GM12878 (cell line): ENCODE data around the gene UPK3BL2.
"Not testable (repeated sequence)": the region's sequence is repeated elsewhere in the genome, so short reads cannot be mapped to it uniquely, and the experiment has no call there.

Experiments used
- FOXK2 ChIP-seq: fragments of 450-650 bp; IDR thresholded peaks from 2 replicates; pipeline ENCODE4 v1.6.1; 2017; ENCODE audit warnings: mild to moderate bottlenecking, moderate library complexity
- FOXM1 ChIP-seq: IDR thresholded peaks from 2 replicates; pipeline ENCODE4 v1.6.1; 2012; ENCODE audit warnings: low read depth, mild to moderate bottlenecking, inconsistent platforms, low read length, moderate library complexity
- KDM1A ChIP-seq: fragments of 200-600 bp; sonication (generic); IDR thresholded peaks from 2 replicates; pipeline ENCODE4 v1.6.1; 2016; ENCODE audit warnings: borderline replicate concordance
- TF ChIP-seq, protein P1 (sequence below), 3 experiments: IDR thresholded peaks in 2 of 3; conservative IDR thresholded peaks in 1 of 3; 2 replicates each; pipeline ENCODE4 v1.5.1; 2011; ENCODE audit warnings: low read depth in 3 of 3, low read length in 3 of 3, mild to moderate bottlenecking in 3 of 3, control low read depth in 2 of 3, moderate library complexity in 2 of 3, inconsistent platforms in 1 of 3, mixed read lengths in 1 of 3; ENCODE audit not compliant: control insufficient read depth in 2 of 3, insufficient read depth in 1 of 3; ENCODE audit errors: extremely low read depth in 1 of 3
- TF ChIP-seq, protein P2 (sequence below): fragments of 450-650 bp; conservative IDR thresholded peaks from 2 replicates; pipeline ENCODE4 v1.6.1; 2017; ENCODE audit warnings: mild to moderate bottlenecking, moderate library complexity
- TF ChIP-seq, protein P3 (sequence below): fragments of 150-350 bp; IDR thresholded peaks from 2 replicates; pipeline ENCODE4 v1.6.1; 2016; ENCODE audit warnings: low read depth, low read length

DNA sequence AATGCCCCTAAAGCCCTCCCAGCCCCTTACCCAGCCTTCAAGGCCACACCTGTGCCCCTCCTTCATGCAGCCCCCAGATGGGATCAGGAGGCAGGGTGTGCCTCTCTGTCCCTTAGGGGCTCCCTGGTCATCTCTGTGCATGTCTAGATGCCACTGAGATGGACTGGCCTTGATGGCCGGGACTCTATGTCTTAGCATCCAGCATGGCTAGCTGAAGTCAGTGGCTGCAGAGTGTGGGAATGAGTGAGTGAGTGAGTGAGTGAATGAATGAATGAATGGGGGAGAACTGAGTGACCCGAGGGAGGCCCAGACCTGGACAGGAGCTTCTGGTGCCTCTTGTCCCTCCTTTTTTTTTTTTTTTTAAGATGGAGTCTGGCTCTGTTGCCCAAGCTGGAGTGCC, 11.4 kb downstream of the UPK3BL2 start:
- not testable (repeated sequence) for TF ChIP-seq FOXK2, KDM1A, FOXM1
- TF ChIP-seq, protein P1, sequence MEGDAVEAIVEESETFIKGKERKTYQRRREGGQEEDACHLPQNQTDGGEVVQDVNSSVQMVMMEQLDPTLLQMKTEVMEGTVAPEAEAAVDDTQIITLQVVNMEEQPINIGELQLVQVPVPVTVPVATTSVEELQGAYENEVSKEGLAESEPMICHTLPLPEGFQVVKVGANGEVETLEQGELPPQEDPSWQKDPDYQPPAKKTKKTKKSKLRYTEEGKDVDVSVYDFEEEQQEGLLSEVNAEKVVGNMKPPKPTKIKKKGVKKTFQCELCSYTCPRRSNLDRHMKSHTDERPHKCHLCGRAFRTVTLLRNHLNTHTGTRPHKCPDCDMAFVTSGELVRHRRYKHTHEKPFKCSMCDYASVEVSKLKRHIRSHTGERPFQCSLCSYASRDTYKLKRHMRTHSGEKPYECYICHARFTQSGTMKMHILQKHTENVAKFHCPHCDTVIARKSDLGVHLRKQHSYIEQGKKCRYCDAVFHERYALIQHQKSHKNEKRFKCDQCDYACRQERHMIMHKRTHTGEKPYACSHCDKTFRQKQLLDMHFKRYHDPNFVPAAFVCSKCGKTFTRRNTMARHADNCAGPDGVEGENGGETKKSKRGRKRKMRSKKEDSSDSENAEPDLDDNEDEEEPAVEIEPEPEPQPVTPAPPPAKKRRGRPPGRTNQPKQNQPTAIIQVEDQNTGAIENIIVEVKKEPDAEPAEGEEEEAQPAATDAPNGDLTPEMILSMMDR (IDR thresholded peaks at IDR 0.05 in 2 of 3, conservative IDR thresholded peaks at IDR 0.05 in 1 of 3; ENCODE audit: control insufficient read depth in 2 of 3, extremely low read depth in 1 of 3, insufficient read depth in 1 of 3, low read depth in 3 of 3, low read length in 3 of 3): not testable (repeated sequence)
- TF ChIP-seq, protein P2, sequence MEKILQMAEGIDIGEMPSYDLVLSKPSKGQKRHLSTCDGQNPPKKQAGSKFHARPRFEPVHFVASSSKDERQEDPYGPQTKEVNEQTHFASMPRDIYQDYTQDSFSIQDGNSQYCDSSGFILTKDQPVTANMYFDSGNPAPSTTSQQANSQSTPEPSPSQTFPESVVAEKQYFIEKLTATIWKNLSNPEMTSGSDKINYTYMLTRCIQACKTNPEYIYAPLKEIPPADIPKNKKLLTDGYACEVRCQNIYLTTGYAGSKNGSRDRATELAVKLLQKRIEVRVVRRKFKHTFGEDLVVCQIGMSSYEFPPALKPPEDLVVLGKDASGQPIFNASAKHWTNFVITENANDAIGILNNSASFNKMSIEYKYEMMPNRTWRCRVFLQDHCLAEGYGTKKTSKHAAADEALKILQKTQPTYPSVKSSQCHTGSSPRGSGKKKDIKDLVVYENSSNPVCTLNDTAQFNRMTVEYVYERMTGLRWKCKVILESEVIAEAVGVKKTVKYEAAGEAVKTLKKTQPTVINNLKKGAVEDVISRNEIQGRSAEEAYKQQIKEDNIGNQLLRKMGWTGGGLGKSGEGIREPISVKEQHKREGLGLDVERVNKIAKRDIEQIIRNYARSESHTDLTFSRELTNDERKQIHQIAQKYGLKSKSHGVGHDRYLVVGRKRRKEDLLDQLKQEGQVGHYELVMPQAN: not testable (repeated sequence)
- TF ChIP-seq, protein P3, sequence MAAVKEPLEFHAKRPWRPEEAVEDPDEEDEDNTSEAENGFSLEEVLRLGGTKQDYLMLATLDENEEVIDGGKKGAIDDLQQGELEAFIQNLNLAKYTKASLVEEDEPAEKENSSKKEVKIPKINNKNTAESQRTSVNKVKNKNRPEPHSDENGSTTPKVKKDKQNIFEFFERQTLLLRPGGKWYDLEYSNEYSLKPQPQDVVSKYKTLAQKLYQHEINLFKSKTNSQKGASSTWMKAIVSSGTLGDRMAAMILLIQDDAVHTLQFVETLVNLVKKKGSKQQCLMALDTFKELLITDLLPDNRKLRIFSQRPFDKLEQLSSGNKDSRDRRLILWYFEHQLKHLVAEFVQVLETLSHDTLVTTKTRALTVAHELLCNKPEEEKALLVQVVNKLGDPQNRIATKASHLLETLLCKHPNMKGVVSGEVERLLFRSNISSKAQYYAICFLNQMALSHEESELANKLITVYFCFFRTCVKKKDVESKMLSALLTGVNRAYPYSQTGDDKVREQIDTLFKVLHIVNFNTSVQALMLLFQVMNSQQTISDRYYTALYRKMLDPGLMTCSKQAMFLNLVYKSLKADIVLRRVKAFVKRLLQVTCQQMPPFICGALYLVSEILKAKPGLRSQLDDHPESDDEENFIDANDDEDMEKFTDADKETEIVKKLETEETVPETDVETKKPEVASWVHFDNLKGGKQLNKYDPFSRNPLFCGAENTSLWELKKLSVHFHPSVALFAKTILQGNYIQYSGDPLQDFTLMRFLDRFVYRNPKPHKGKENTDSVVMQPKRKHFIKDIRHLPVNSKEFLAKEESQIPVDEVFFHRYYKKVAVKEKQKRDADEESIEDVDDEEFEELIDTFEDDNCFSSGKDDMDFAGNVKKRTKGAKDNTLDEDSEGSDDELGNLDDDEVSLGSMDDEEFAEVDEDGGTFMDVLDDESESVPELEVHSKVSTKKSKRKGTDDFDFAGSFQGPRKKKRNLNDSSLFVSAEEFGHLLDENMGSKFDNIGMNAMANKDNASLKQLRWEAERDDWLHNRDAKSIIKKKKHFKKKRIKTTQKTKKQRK: not testable (repeated sequence)
